ENCODE measurements around the gene AUTS2.

Gene AUTS2

DNA sequence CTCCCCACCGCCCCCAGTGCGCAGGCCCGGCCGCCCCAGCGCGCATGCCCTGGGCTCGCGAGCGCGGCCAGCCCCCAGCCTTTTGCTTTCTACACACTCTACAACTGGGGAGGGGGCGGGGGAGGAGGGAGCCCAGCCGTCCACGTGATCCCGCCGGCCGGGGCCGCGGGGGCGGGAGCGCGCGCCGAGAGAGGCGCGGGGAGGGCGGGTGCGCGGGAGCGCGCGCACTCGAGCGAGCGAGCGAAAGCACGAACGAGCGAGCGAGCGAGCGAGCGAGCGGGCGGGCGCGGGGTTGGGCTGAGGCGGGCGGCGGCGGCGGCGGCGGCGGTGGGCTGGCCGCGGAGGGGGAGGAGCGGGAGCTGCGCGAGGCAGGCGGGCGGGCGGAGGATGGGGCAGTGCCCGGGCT, at the start of gene AUTS2:
Gene AUTS2 (plus strand): TSS at position 395 of the 406 bp plus-strand sequence. CDS start 1,179 bp downstream, outside the sequence.
- peak; percentile 66 for DNase-seq (ENCODE audit: low spot score)

DNA sequence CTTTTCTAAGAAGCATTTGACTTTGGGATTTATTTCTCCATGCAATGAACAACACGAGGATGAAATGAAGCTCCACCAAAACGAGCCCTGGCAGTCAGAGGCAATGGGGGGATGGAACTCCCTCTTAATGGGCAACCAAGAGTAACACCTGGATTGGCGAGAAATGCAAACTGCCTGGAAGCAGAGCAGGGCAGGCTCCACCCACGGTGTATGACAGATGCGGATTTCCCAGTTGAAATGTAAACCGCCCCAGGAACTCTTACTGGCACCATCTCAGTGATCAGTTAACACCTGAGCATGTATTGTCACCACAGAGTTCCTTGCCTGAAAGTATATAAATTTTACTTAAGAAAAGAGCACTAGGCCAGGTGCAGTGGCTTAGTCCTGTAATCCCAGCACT, 47.3 kb upstream of the AUTS2 start:
- DNase-seq (ENCODE audit: low spot score) = no peak

DNA sequence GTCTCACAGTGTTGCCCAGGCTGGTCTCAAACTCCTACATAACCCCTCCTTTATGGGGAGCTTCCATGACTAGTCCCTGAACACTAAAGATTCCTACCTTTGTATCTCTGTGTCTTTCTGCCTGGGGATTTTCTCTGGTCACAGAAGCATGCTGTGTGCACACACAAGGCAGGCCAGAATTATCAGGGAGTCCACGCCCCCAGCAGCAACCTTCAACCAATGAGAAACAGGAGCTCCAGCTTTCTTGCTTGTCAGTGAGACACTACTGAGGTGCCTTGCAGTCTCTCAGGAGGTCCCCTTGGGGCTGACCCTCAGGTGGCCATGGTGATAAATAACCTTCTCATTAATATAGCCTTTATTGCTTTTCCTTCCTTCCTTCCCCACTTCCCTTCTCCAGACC, 45.1 kb upstream of the AUTS2 start:
- no peak for DNase-seq (ENCODE audit: low spot score)

DNA sequence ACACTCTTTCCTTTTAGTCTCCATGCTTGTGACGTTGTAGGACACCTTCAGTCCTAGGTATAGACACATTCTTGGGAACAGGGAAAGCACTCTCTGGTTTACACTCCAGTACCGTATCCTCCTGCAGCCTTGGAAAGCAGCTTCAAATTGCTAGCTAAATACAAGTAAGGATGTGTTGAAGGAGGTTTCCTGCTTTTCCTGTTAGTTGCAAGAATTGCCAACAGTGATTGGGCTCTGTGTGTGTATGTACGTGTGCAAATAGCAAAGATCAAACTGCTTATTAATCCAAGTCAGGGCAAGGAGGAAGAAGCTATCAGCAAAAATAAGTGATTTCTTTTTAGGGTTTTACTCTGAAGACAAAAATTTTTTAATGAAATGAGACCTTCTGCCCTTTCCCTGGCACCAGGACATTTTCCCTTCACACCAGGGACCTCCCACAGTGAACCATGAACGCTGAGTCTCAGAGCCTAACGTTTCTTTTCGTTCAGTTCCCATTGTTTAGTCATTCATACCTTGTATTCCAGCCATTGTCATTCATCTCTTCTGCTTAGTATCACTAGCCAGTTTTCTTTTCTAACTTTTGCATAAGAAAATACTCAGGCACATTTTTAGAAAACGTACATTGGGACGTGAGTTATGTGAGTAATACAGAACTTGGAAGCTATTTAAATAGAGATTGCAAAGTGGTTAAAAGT, 36.9 kb upstream of the AUTS2 start:
- DNase-seq (ENCODE audit: low spot score) = no peak

- no peak for DNase-seq (ENCODE audit: low spot score)
Measured at GRCh38 chr7:69564454-69565417, 33.5 kb upstream of the AUTS2 start.

DNA sequence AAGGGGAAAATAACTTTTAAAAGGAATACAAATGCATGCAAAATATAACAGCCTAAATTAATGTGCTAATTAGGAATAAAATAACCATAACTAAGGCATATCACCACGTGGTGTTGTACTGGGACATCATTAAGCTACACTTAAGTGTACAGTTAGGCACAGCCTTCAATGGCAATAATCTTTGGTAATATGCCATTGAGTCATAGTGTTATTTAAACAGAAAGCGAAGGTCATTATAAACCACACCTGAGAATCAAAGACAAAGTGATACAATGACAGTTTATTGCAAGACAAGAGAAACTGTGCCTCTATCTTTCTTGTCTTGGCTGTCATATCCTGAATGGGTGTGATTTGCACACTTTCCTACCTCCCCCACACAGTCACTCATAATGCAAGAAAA, 30.5 kb upstream of the AUTS2 start:
- no peak for DNase-seq (ENCODE audit: low spot score)

- no peak for DNase-seq (ENCODE audit: low spot score)
Measured at GRCh38 chr7:69568266-69568665, 30.0 kb upstream of the AUTS2 start.

- DNase-seq (ENCODE audit: low spot score) = no peak
Measured at GRCh38 chr7:69575651-69576050, 22.6 kb upstream of the AUTS2 start.

- DNase-seq (ENCODE audit: low spot score) = no peak
Measured at GRCh38 chr7:69577221-69577620, 21.1 kb upstream of the AUTS2 start.

GRCh38 chr7:69585169-69585568, 13.1 kb upstream of the AUTS2 start:
- no peak for DNase-seq (ENCODE audit: low spot score)

GRCh38 chr7:69586321-69586720, 12.0 kb upstream of the AUTS2 start:
- no peak for DNase-seq (ENCODE audit: low spot score)

DNA sequence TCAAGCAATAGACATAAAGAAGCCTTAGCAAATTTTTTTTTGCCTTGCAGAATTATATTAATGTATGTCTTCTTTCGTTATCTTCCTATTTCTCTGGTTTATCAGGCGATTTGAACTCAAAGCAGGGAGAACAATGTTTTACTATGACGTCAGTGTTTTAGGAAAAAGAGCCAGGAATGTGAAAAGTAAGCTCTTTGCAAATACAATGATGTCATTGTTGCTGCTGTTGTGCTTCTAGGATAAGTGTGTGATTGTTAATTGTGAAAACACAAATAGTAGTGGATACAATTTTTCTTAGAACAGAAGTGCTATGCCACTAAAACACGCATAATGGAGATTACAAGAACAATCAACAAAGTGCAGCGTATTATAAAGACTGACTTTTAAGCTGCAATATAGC, 9.5 kb upstream of the AUTS2 start:
- no peak for DNase-seq (ENCODE audit: low spot score)

DNA sequence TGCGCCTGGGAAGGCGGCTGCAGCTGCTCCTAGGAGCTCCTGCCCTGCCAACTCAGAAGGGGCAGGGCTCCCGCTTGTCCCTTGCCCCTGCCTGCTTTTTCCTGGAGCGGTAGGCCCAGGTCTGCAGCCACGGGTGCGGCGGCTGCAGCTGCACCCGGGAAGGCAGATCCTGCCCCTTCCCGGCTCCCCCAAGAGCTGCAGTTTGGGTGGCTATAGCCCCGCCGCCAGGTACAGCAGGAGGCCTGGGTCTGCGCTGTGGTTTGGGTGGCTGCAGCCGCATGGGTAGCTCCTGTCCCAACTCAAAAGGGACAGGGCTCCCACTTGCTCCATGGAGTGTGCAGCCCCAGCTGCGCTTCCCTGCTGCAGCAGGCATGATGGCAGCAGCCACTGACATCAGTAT, 6.5 kb upstream of the AUTS2 start:
- no peak for DNase-seq (ENCODE audit: low spot score)

DNA sequence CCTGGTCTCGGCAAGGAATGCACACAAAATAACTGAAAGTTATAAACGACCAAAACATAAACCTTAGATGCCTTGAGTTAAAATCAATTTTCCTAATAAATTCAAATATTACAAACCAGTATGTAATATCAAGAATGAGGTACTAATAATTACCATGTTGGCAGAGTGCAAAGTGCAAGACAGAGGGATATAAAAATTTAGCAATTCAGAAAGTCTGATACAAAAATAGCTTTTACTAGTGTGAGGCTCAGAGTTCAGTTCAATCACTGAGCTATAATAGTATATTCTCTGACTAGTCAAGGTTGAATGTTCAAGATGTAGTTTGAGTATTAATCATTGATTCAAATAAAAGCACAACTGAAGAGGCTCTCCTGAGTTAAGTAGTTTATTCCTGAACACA, 4.8 kb upstream of the AUTS2 start:
- DNase-seq (ENCODE audit: low spot score) = no peak

GRCh38 chr7:69595415-69595814, 2.9 kb upstream of the AUTS2 start:
- no peak for DNase-seq (ENCODE audit: low spot score)

- no peak for DNase-seq (ENCODE audit: low spot score)
Measured at GRCh38 chr7:69596056-69596455, 2.2 kb upstream of the AUTS2 start.

DNA sequence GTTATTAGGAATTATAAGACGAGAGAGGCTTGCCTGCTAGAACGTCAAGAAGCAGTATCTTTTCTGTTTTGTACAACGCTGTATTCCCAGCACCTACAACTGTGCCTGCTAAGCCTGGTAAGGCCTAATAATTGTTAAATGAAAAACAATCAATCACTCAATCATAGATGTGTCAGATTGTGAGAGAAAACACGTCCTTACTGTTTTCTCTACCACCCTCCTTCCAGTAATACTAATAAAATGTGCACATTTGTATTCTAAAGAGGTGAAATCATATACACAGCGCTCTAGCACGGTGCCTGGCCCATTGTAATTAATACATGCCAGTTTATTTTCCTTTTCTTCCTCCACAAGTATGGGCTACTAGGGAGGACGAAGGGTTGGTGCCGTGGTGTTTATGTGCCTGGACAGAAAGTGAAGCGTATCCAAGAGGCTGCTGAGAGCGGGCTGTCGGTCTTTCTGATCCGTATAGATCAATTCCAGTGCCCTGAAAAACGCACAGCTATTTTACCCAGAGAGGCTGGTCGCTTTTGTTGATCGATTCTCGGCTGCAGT, 1.5 kb upstream of the AUTS2 start:
- no peak for DNase-seq (ENCODE audit: low spot score)

DNA sequence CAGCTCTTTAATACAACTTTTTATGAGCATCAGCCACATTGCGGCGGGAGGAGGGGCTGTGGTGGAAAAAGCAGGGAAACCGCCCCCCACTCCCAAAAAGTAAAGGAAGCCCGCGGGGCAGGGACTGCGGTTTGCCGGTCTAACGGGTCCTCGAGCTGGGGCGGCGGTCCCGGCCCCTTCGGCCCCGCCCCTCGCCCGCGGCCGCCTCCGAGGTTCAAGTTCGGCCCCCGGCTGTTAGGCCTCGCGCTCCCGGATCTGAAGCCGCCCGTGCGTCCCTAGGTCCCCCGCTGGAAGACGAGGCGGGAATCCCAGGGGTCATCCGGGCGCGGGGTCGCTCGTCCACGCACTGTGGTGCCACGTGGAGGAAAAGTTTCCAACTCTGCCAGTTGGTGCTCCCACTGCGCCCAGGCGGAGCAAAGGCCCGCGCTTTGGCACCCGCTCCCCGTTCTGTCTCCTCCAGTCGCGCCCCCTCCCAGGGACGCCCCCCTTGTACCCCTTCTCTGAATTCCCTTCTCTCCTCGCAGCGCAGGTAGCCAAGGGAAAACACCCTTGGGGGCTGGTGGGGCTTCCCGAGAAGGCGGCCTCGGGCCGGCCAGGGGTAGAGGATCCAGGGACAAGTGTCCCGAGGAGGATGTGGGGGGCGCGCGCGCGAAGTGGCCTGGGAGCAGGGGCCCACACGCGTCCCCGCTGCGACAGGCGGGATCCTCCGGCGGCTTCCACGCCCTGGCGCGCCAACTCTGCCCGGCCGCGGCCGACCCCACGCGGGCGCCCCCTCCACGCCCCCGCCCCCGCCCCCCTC, 798 bp upstream of the AUTS2 start:
- DNase-seq (ENCODE audit: low spot score) = no peak

- DNase-seq (ENCODE audit: low spot score) = peak; percentile 2
Measured at GRCh38 chr7:69598487-69599285, 411 bp downstream of the AUTS2 start.

DNA sequence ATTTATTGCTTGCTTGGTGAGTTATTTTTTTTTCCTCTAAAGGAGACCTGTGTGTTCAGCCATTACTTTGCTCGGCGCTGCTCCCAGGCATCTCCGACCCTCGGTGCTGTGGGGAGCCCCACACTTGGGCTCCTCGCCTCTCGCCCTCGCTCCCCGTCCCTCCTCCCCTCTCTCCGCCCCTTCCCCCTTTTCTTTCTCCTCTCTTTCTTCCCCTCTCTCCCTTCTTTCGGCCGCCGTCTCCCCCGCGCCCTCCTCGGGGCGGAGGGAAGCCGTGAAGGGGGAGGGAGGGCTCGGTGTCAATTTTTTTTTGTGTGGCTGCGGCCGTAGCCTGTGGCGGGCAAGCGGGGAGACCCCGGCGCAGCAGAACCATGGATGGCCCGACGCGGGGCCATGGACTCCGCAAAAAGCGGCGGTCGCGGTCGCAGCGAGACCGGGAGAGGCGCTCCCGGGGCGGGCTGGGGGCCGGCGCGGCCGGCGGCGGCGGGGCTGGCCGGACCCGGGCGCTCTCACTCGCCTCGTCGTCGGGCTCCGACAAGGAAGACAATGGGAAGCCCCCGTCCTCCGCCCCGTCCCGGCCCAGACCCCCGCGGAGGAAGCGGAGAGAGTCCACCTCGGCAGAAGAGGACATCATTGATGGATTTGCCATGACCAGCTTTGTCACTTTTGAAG, 1.1 kb downstream of the AUTS2 start:
- DNase-seq (ENCODE audit: low spot score) = peak; percentile 13

Data from COLO829 (cell line).